GM12878 (cell line): ENCODE data around the gene UVRAG. TPM values are rescaled to one million over a fixed set of nuclear protein-coding genes. Genes with fewer than 3 reads are reported as not detected.
A peak's percentile ranks its signal among the peaks of the same experiment; 100 is the strongest.

ENCODE experiments used
- ATAC-seq: fragments of 200-7000 bp; cut with Tn5 transposase; 3 replicates; pipeline ENCODE4 v1.9.1; 2020; ENCODE audit warnings: mild to moderate bottlenecking, moderate library complexity
- BruUV-seq: library from RNA; stranded (reverse); fragments of 400-500 nt; replicated peaks from 2 replicates; lab custom pipeline; 2021; lab: Mats Ljungman, UMichigan
- CTCF ChIA-PET: fragments of 300-600 bp; sonication (Branson Sonifier 250); formaldehyde crosslinking; extraction: SDS; loops from one replicate; lab custom pipeline; 2021; ENCODE audit warnings: inconsistent platforms; lab: Yijun Ruan, JAX
- POLR2A ChIA-PET: fragments of 350-600 bp; formaldehyde crosslinking; extraction: SDS; loops from one replicate; lab custom pipeline; 2021; ENCODE audit warnings: inconsistent platforms; lab: Charles Lee
- RAD21 ChIA-PET: fragments of 300-600 bp; sonication (Branson Sonifier 250); formaldehyde crosslinking; loops from one replicate; lab custom pipeline; 2023; ENCODE audit warnings: antibody characterized with exemption; ENCODE audit not compliant: unreplicated experiment; lab: Charles Lee
- SMC1A ChIA-PET: fragments of 300-600 bp; sonication (Branson Sonifier 250); formaldehyde crosslinking; loops from one replicate; lab custom pipeline; 2023; ENCODE audit not compliant: unreplicated experiment, uncharacterized antibody; lab: Charles Lee
- DNase-seq: peaks from one replicate; pipeline ENCODE4 v3.0.0-alpha.2; 2011; ENCODE audit warnings: low read depth, low spot score
- FAIRE-seq: peaks from 3 replicates; lab custom pipeline; 2011; peaks lifted over from hg19 to GRCh38; lab: Jason Lieb, UNC
- H2AFZ ChIP-seq: 2 replicates; pipeline ENCODE4 v1.6.0; 2011; ENCODE audit warnings: low read depth, low read length, control low read depth; ENCODE audit not compliant: control insufficient read depth
- H3K27ac ChIP-seq: 2 replicates; pipeline ENCODE4 v1.5.1; 2011; ENCODE audit warnings: control low read depth; ENCODE audit not compliant: control insufficient read depth, insufficient read depth
- H3K27me3 ChIP-seq, 2 experiments: replicated peaks in 1 of 2; 2 replicates each; pipeline versions ENCODE4 v1.6.0 to v1.6.1; 2011; ENCODE audit warnings: low read length in 1 of 2; ENCODE audit not compliant: control insufficient read depth in 2 of 2, insufficient read depth in 2 of 2
- H3K36me3 ChIP-seq, 2 experiments: 2 replicates each; pipeline ENCODE4 v1.5.1; 2011; ENCODE audit warnings: low read length in 1 of 2; ENCODE audit not compliant: control insufficient read depth in 2 of 2, insufficient read depth in 2 of 2
- H3K4me1 ChIP-seq: 2 replicates; pipeline ENCODE4 v1.6.1; 2011; ENCODE audit warnings: mild to moderate bottlenecking, low read length, moderate library complexity, mixed read lengths; ENCODE audit not compliant: control insufficient read depth, insufficient read depth
- H3K4me2 ChIP-seq: 2 replicates; pipeline ENCODE4 v1.6.0; 2011; ENCODE audit warnings: control low read depth; ENCODE audit not compliant: control insufficient read depth, insufficient read depth
- H3K4me3 ChIP-seq: fragments of 200-600 bp; sonication (generic); 2 replicates; pipeline ENCODE4 v1.5.1; 2016
- H3K79me2 ChIP-seq: 2 replicates; pipeline ENCODE4 v1.6.0; 2011; ENCODE audit warnings: low read length; ENCODE audit not compliant: control insufficient read depth, insufficient read depth
- H3K9ac ChIP-seq: 2 replicates; pipeline ENCODE4 v1.8.0; 2011; ENCODE audit warnings: low read length, control low read depth, mixed read lengths; ENCODE audit not compliant: control insufficient read depth, insufficient read depth
- H3K9me3 ChIP-seq: replicated peaks from 3 replicates; pipeline ENCODE4 v1.5.1; 2011; ENCODE audit warnings: mild to moderate bottlenecking, low read length; ENCODE audit not compliant: control insufficient read depth, insufficient read depth
- H4K20me1 ChIP-seq: 2 replicates; pipeline ENCODE4 v1.6.0; 2011; ENCODE audit not compliant: control insufficient read depth, insufficient read depth
- ASH2L ChIP-seq: fragments of 300-600, 200-600 bp; sonication (generic); IDR thresholded peaks from 2 replicates; pipeline ENCODE4 v1.6.1; 2017; ENCODE audit warnings: low read depth, mild to moderate bottlenecking, borderline replicate concordance
- BHLHE40 ChIP-seq, 2 experiments: fragments of 450-650 bp in 1 of 2; IDR thresholded peaks; 2 replicates each; pipeline ENCODE4 v1.6.1; 2011 to 2017; ENCODE audit warnings: low read depth in 2 of 2, borderline replicate concordance in 1 of 2, improper control_type of control experiment in 1 of 2, low read length in 1 of 2, mild to moderate bottlenecking in 1 of 2
- BMI1 ChIP-seq: fragments of 450-650 bp; IDR thresholded peaks from 2 replicates; pipeline ENCODE4 v1.6.1; 2016; ENCODE audit warnings: mild to moderate bottlenecking, moderate library complexity, borderline replicate concordance
- CBFB ChIP-seq: IDR thresholded peaks from 2 replicates; pipeline ENCODE4 v1.6.1; 2016; ENCODE audit warnings: antibody characterized with exemption, low read depth
- GABPA ChIP-seq: IDR thresholded peaks from 2 replicates; pipeline ENCODE4 v1.6.1; 2014; ENCODE audit warnings: antibody characterized with exemption, low read depth, mild to moderate bottlenecking, inconsistent platforms
- IRF4 ChIP-seq: IDR thresholded peaks from 2 replicates; pipeline ENCODE4 v1.6.1; 2011; ENCODE audit warnings: low read depth, low read length
- NBN ChIP-seq: fragments of 450-650 bp; IDR thresholded peaks from 2 replicates; pipeline ENCODE4 v1.6.1; 2016
- NFYA ChIP-seq: IDR thresholded peaks from 2 replicates; pipeline ENCODE4 v1.6.1; 2011; ENCODE audit warnings: low read depth, mild to moderate bottlenecking, low read length, improper control_type of control experiment, borderline replicate concordance
- NRF1 ChIP-seq: conservative IDR thresholded peaks from 2 replicates; pipeline ENCODE4 v1.6.1; 2011; ENCODE audit warnings: mild to moderate bottlenecking, low read depth, low read length, improper control_type of control experiment
- POU2F2 ChIP-seq: IDR thresholded peaks from 3 replicates; pipeline ENCODE4 v1.6.1; 2011; ENCODE audit warnings: low read depth, mild to moderate bottlenecking, low read length, borderline replicate concordance
- RAD21 ChIP-seq: IDR thresholded peaks from 2 replicates; pipeline ENCODE4 v1.6.1; 2011; ENCODE audit warnings: mild to moderate bottlenecking, low read depth, low read length, moderate library complexity; ENCODE audit not compliant: insufficient read depth
- RELA ChIP-seq: fragments of 450-650 bp; IDR thresholded peaks from 2 replicates; pipeline ENCODE4 v1.8.0; 2014; ENCODE audit warnings: borderline replicate concordance; ENCODE audit not compliant: partially characterized antibody
- SMAD5 ChIP-seq: IDR thresholded peaks from 2 replicates; pipeline ENCODE4 v1.6.1; 2016; ENCODE audit warnings: antibody characterized with exemption, low read depth
- SMC3 ChIP-seq: IDR thresholded peaks from 2 replicates; pipeline ENCODE4 v1.6.1; 2011; ENCODE audit warnings: low read length, improper control_type of control experiment, borderline replicate concordance
- SRF ChIP-seq, 2 experiments: IDR thresholded peaks; 2 replicates each; pipeline ENCODE4 v1.6.1; 2011; ENCODE audit warnings: low read depth in 2 of 2, low read length in 2 of 2, mild to moderate bottlenecking in 1 of 2, moderate library complexity in 1 of 2
- TCF3 ChIP-seq: IDR thresholded peaks from 2 replicates; pipeline ENCODE4 v1.6.1; 2012; ENCODE audit warnings: low read depth, mild to moderate bottlenecking, low read length, borderline replicate concordance; ENCODE audit not compliant: insufficient read depth
- YY1 ChIP-seq: IDR thresholded peaks from 2 replicates; pipeline ENCODE4 v1.6.1; 2011; ENCODE audit warnings: low read depth, mild to moderate bottlenecking, low read length
- ZSCAN29 ChIP-seq: fragments of 450-650 bp; IDR thresholded peaks from 2 replicates; pipeline ENCODE4 v1.6.1; 2017; ENCODE audit warnings: mild to moderate bottlenecking, moderate library complexity
- WGBS: methylation state at CpG from one replicate; pipeline ENCODE4 v1.1.6; 2016; ENCODE audit warnings: low lambda C conversion rate; ENCODE audit not compliant: insufficient replicate concordance, insufficient coverage; ENCODE audit errors: missing lambda C conversion rate; 5-methylcytosine and 5-hydroxymethylcytosine counted together
- in situ Hi-C: fragments of 300-500 bp; cut with MboI; formaldehyde crosslinking; loops from 9 replicates; pipeline ENCODE4 v1.14.3; 2018; ENCODE audit warnings: mixed read lengths
- intact Hi-C: fragments of 100-400 bp; cut with micrococcal nuclease; formaldehyde crosslinking; loops from one replicate; pipeline ENCODE4 v1.14.2; 2022; ENCODE audit not compliant: unreplicated experiment
- polyA plus RNA-seq, 11 experiments: library from polyadenylated mRNA; depleted of rRNA in 4 of 11; unstranded in 6 of 11; stranded (reverse) in 5 of 11; fragments of >200 nt; fragmentation: Nextera tagmentation in 4 of 11; fragmentation: Illumina TruSeq in 1 of 11; extraction: Ambion mirVana in 4 of 11; extraction: Trizol in 1 of 11; gene quantifications; 1 replicate in 1 of 11; 2 replicates in 10 of 11; pipeline versions ENCODE4 v1.2.1 to v1.2.3, GENCODE V29; 2011 to 2016; ENCODE audit warnings: inconsistent platforms in 2 of 11, missing spikeins in 2 of 11, low read depth in 1 of 11
- total RNA-seq, 4 experiments: library from RNA; depleted of rRNA in 3 of 4; stranded (reverse); fragments of >200 nt in 3 of 4; fragmentation: Illumina TruSeq in 1 of 4; extraction: Trizol in 1 of 4; gene quantifications; 2 replicates each; pipeline versions ENCODE4 v1.2.1 to v1.2.3, GENCODE V29; 2013 to 2021
- TF ChIP-seq, protein P1 (sequence below): fragments of 450-650 bp; IDR thresholded peaks from 2 replicates; pipeline ENCODE4 v1.6.1; 2017; ENCODE audit warnings: mild to moderate bottlenecking, moderate library complexity

Gene UVRAG
- total and polyA plus RNA-seq, 10 of the 15 experiments (the other 5 are each of a cell fraction or from before 2014, with no cell fraction given) = 7.0 to 43.4 (median 37.0) TPM

DNA sequence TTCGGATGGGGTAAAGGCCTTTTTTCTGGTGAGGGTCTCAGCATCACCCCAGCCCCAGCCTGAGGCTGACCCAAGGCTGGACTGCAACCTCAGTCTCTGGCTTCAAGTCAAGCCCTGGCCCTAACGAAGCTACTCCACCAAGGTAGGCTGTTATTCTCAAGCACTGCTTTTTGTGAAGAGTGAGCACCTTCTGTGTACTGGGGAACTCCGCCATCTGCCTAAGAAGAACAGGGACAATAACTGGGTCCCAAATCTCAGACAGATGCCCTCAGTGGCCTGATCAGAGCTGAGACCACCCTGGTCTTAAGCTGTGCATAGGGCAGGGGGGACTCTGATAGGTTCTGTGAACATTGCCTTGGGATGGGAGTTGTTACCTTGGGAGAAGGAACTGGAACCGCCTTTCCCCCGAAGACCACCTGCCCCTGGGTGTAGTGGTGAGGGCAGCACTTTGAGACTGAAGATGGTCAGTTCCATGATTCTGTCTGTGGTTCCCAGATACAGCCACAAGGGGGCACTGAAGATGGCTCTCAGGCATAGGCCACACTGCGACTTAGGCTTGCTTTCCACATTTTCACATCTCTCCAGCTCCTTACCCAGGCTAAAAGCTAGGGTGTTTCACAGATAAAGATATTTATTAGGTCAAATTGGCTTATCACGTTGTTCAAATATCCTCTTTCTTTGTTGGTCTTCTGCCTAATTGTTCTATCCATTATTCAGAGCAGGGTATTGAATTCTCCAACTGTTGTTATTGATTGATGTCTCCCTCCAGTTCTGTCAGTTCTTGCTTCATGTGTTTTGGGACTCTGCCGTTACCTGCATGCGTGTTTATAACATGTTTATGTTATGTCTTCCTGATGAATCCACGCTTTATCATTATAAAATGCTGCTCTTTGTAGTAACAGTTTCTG is 11.8 kb upstream of the UVRAG start:
- CTCF ChIA-PET = interaction anchor here (0.5 to 6.5 kb wide), 41 partner anchors 9 to 515 kb away, joined by 3 to 234 read pairs (median 6); partner anchors contain the start of gene UVRAG
- no peak; the same call in 2 of the 3 replicates for TF ChIP-seq POU2F2
- TF ChIP-seq NBN = peak; percentile 24; the same call in 1 of the 2 replicates
- TF ChIP-seq BHLHE40 (IDR thresholded peaks at IDR 0.05; ENCODE audit: borderline replicate concordance in 1 of 2, low read depth in 2 of 2, low read length in 1 of 2) = 0 out of 4 replicates have a peak, but pooled peaks of 1 of the 2 experiments have one; percentile 34
- TF ChIP-seq, protein P1, sequence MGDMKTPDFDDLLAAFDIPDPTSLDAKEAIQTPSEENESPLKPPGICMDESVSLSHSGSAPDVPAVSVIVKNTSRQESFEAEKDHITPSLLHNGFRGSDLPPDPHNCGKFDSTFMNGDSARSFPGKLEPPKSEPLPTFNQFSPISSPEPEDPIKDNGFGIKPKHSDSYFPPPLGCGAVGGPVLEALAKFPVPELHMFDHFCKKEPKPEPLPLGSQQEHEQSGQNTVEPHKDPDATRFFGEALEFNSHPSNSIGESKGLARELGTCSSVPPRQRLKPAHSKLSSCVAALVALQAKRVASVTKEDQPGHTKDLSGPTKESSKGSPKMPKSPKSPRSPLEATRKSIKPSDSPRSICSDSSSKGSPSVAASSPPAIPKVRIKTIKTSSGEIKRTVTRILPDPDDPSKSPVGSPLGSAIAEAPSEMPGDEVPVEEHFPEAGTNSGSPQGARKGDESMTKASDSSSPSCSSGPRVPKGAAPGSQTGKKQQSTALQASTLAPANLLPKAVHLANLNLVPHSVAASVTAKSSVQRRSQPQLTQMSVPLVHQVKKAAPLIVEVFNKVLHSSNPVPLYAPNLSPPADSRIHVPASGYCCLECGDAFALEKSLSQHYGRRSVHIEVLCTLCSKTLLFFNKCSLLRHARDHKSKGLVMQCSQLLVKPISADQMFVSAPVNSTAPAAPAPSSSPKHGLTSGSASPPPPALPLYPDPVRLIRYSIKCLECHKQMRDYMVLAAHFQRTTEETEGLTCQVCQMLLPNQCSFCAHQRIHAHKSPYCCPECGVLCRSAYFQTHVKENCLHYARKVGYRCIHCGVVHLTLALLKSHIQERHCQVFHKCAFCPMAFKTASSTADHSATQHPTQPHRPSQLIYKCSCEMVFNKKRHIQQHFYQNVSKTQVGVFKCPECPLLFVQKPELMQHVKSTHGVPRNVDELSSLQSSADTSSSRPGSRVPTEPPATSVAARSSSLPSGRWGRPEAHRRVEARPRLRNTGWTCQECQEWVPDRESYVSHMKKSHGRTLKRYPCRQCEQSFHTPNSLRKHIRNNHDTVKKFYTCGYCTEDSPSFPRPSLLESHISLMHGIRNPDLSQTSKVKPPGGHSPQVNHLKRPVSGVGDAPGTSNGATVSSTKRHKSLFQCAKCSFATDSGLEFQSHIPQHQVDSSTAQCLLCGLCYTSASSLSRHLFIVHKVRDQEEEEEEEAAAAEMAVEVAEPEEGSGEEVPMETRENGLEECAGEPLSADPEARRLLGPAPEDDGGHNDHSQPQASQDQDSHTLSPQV = no peak
- TF ChIP-seq TCF3 = no peak
- TF ChIP-seq NFYA = no peak
- no peak for TF ChIP-seq SMAD5
- TF ChIP-seq NRF1 = 0 out of 2 replicates have a peak, but pooled peaks have one; percentile 4
- TF ChIP-seq CBFB = peak; percentile 53; the same call in 1 of the 2 replicates
- TF ChIP-seq GABPA = no peak
- TF ChIP-seq RAD21 = peak; percentile 97
- TF ChIP-seq YY1 = peak; percentile 80
- no peak for TF ChIP-seq ZSCAN29
- no peak for TF ChIP-seq ASH2L
- TF ChIP-seq RELA = no peak
- no peak for TF ChIP-seq SRF (IDR thresholded peaks at IDR 0.05; ENCODE audit: low read depth in 2 of 2, low read length in 2 of 2)
- TF ChIP-seq BMI1 = no peak
- TF ChIP-seq SMC3 = peak; percentile 97
- peak; percentile 41; the same call in 1 of the 2 replicates for TF ChIP-seq IRF4

More for the DNA sequence above, 11.8 kb upstream of the UVRAG start:
- ChIA-PET POLR2A (interaction anchor here (1.0 to 2.3 kb wide), 6 partner anchors 7 to 90 kb away, joined by 3 to 6 read pairs (median 4); no protein-coding TSS in a partner anchor), RAD21 (interaction anchor here (0.6 to 6.1 kb wide), 22 partner anchors 10 to 404 kb away, joined by 3 to 172 read pairs (median 5); partner anchors contain the start of gene UVRAG), SMC1A (interaction anchor here (0.9 to 6.2 kb wide), 28 partner anchors 9 to 349 kb away, joined by 3 to 238 read pairs (median 5); no protein-coding TSS in a partner anchor)
- Histone ChIP-seq H2AFZ (no peak overlapping the region; the same call in 1 of the 2 replicates), H3K9me3 (no peaks in the 10 kb centered on the region), H3K4me2 (no peak overlapping the region), H3K4me1 (no peaks in the 10 kb centered on the region), H3K27ac (no peak overlapping the region), H4K20me1 (no peaks in the 10 kb centered on the region), H3K36me3 (peaks cover 0 to 4% of the 10 kb centered on the region in 2 experiments; a peak in 2 of 4 replicates), H3K4me3 (no peak overlapping the region), H3K79me2 (no peaks in the 10 kb centered on the region), H3K27me3 (no peaks in the 10 kb centered on the region), H3K9ac (no peak overlapping the region)
- ATAC-seq = peak; percentile 98
- WGBS = 25% methylated on average over 10 of the region's 10 CpGs
- intact Hi-C loops (loop anchor here (1.0 to 2.0 kb wide), 4 partner anchors 64 to 516 kb away; no protein-coding TSS in a partner anchor), in situ Hi-C loops (no loop called here)
- DNase-seq = no peak
- peak; percentile 95 for FAIRE-seq
- BruUV-seq = no TSS peak
